NT2/D1 (cell line): Measurements from ENCODE around the gene PIGL.

Source experiments
- DNase-seq: peaks from one replicate; pipeline ENCODE4 v3.0.0-alpha.2; 2011; ENCODE audit warnings: low read depth, low spot score
- H3K27me3 ChIP-seq: 2 replicates; pipeline ENCODE4 v1.6.0; 2011; ENCODE audit warnings: mild to moderate bottlenecking; ENCODE audit not compliant: insufficient read length, insufficient read depth
- H3K36me3 ChIP-seq: 2 replicates; pipeline ENCODE4 v1.6.1; 2011; ENCODE audit warnings: mild to moderate bottlenecking, low read length, mixed read lengths; ENCODE audit not compliant: insufficient read depth, insufficient read length
- H3K4me1 ChIP-seq: 2 replicates; pipeline ENCODE4 v1.5.1; 2011; ENCODE audit not compliant: insufficient read depth, insufficient read length
- H3K4me3 ChIP-seq: 2 replicates; pipeline ENCODE4 v1.5.1; 2011; ENCODE audit warnings: low read depth; ENCODE audit not compliant: insufficient read length
- H3K9ac ChIP-seq: 2 replicates; pipeline ENCODE4 v1.6.0; 2011; ENCODE audit warnings: low read depth; ENCODE audit not compliant: insufficient read length
- H3K9me3 ChIP-seq: 2 replicates; pipeline ENCODE4 v1.5.1; 2011; ENCODE audit warnings: mild to moderate bottlenecking, low read length; ENCODE audit not compliant: insufficient read depth
- SUZ12 ChIP-seq: IDR thresholded peaks from 2 replicates; pipeline ENCODE4 v1.6.1; 2011; ENCODE audit not compliant: insufficient read length, insufficient read depth; ENCODE audit errors: extremely low read depth
- YY1 ChIP-seq: IDR thresholded peaks from 2 replicates; pipeline ENCODE4 v1.6.1; 2011; ENCODE audit not compliant: insufficient read length, insufficient read depth
- ZNF274 ChIP-seq: IDR thresholded peaks from 2 replicates; pipeline ENCODE4 v1.6.1; 2011; ENCODE audit warnings: mild to moderate bottlenecking, low read depth, low read length

The PIGL gene

DNA sequence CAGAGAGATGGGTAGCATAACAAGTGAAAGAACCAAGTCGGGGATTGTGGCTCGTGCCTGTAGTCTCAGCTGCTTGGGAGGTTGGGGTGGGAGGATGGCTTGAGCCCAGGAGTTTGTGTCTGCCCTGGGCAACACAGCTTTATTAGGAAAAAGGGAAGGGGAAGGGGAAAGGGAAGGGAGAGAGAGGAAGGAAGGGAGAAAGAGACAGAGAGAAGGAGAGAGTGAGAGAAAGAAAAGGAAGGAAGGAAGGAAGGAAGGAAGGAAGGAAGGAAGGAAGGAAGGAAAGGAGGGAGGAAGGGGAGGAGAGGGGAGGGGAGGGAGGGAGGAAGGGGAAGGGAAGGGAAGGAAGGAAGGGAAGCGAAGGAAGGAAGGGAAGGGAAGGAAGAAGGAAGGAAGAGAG, 103.0 kb downstream of the PIGL start:
- no peaks in the 10 kb centered on the region for H3K36me3 ChIP-seq

GRCh38 chr17:16322636-16323035, 105.6 kb downstream of the PIGL start:
- no peak for DNase-seq
- TF ChIP-seq ZNF274 (no peak), SUZ12 (no peak), YY1 (no peak)

More for the DNA sequence above, 103.0 kb downstream of the PIGL start:
- Histone ChIP-seq H3K9ac (no peak overlapping the region), H3K4me1 (no peaks in the 10 kb centered on the region), H3K9me3 (no peaks in the 10 kb centered on the region), H3K4me3 (no peak overlapping the region), H3K27me3 (no peaks in the 10 kb centered on the region)
- DNase-seq: no peak
- no peak for TF ChIP-seq SUZ12

DNA sequence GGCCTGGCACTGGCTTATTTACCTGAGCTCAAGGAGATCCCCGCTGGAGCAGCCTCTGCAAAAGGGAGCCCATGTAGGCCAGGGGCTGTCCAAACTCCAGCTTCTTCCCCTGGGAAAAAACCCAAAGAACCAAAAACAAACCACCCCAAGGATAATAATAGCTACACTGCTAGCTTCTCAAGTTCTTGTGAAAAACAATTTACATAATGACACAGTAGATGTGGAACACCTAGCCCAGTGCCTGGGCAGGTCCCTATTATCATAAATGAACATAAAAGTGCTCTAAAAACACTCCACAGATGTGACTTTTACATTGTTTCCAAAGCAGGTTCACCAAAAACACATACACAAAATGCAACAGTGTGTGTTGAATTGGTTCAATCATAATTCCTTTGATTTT, 109.0 kb downstream of the PIGL start:
- Histone ChIP-seq H3K27me3 (no peaks in the 10 kb centered on the region), H3K9me3 (no peaks in the 10 kb centered on the region), H3K36me3 (no peaks in the 10 kb centered on the region), H3K4me1 (no peaks in the 10 kb centered on the region), H3K4me3 (no peak overlapping the region), H3K9ac (no peak overlapping the region)
- TF ChIP-seq SUZ12 (no peak), ZNF274 (no peak)
- no peak for DNase-seq

More at GRCh38 chr17:16322636-16323035, 105.6 kb downstream of the PIGL start:
- H3K4me1 ChIP-seq: no peaks in the 10 kb centered on the region
- no peaks in the 10 kb centered on the region for H3K36me3 ChIP-seq
- no peaks in the 10 kb centered on the region for H3K27me3 ChIP-seq
- H3K4me3 ChIP-seq: no peak overlapping the region
- no peaks in the 10 kb centered on the region for H3K9me3 ChIP-seq
- H3K9ac ChIP-seq: no peak overlapping the region

DNA sequence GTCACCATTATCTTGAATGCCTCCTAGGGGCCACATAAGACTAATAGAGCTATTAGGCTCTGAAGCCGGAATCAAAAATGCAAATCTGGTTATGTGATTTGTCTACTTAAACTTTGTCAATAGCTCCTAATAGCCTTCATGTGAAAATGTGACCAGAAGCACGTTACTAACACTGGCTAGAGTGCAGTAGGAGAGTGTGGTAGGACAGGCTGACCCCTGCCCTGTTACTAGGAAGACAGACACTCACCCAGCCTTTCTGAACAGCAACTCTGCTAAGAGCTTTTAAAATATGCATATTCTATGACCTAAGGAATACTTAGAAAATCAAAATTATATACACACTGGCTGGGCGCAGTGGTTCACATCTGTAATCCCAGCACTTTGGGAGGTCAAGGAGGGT, 110.0 kb downstream of the PIGL start:
- no peaks in the 10 kb centered on the region for H3K4me1 ChIP-seq
- H3K9me3 ChIP-seq: no peaks in the 10 kb centered on the region
- TF ChIP-seq SUZ12 (no peak), ZNF274 (no peak), YY1 (no peak)
- no peaks in the 10 kb centered on the region for H3K27me3 ChIP-seq
- H3K9ac ChIP-seq: no peak overlapping the region
- H3K36me3 ChIP-seq: no peaks in the 10 kb centered on the region
- no peak overlapping the region for H3K4me3 ChIP-seq
- no peak for DNase-seq

- Histone ChIP-seq H3K9ac (no peak overlapping the region), H3K27me3 (no peaks in the 10 kb centered on the region), H3K4me1 (no peaks in the 10 kb centered on the region), H3K36me3 (no peaks in the 10 kb centered on the region), H3K4me3 (no peak overlapping the region), H3K9me3 (no peaks in the 10 kb centered on the region)
- DNase-seq: no peak
- TF ChIP-seq YY1 (no peak), SUZ12 (no peak), ZNF274 (no peak)
These were observed 112.0 kb downstream of the PIGL start for GRCh38 chr17:16328997-16329396.

DNA sequence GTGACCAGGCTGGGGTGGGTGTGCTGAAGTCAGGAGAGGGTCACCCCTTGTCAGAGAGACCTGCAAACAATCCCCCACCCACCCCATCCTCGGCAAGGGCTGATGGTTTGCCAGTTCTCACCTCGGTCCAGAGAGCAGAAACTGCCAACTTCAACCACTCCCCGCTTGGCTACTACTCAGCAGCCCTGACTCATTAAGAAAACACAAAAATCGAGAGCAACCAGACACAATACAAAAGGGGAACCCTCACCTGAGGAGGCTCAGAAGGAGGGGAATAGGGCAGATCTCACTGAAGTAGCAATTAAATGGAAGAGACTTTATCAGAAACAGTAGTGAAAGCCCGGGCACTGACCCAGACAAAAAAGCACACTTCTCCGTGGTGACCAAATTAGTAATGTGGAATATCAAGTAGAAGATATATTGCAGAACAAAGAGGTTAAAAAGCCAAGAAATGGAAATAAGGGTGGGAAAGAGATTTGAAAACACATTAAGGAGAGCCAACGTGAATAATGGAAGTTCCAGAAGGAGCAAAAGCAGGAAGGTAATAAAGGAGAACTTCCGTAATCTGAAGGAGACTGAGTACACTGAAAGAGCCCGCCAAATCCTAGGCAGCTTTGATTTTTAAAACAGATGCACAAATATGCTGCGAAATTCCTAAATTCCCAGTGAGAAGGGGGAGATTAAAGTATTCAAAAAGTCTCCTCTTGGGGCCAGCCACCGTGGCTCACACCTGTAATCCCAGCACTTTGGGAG, 112.7 kb downstream of the PIGL start:
- Histone ChIP-seq H3K36me3 (no peaks in the 10 kb centered on the region), H3K9ac (no peak overlapping the region), H3K4me1 (no peaks in the 10 kb centered on the region), H3K27me3 (no peaks in the 10 kb centered on the region), H3K4me3 (no peak overlapping the region), H3K9me3 (no peaks in the 10 kb centered on the region)
- no peak for TF ChIP-seq SUZ12
- no peak for TF ChIP-seq YY1
- TF ChIP-seq ZNF274: no peak
- no peak for DNase-seq

DNA sequence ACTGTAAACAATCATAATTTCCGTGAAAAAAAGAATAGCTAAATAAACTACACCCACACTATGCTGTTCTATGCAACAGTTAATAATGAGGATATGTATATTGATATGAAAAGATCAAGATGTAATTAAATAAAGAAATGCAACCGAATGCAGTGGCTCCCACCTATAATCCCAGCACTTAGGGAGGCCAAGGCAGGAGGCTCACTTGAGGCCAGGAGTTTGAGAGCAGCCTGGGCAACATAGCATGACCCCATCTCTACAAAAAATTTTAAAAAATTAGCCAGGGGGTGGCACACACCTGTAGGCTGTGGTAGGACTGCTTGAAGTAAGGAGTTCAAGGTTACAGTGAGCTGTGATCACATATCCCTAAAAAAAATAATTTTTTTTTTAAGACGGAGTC, 121.4 kb downstream of the PIGL start:
- Histone ChIP-seq H3K9me3 (no peaks in the 10 kb centered on the region), H3K27me3 (no peaks in the 10 kb centered on the region), H3K36me3 (peaks cover 12% of the 10 kb centered on the region), H3K4me3 (no peak overlapping the region), H3K4me1 (no peaks in the 10 kb centered on the region), H3K9ac (no peak overlapping the region)
- no peak for DNase-seq
- TF ChIP-seq SUZ12 (no peak), ZNF274 (no peak), YY1 (no peak)

DNA sequence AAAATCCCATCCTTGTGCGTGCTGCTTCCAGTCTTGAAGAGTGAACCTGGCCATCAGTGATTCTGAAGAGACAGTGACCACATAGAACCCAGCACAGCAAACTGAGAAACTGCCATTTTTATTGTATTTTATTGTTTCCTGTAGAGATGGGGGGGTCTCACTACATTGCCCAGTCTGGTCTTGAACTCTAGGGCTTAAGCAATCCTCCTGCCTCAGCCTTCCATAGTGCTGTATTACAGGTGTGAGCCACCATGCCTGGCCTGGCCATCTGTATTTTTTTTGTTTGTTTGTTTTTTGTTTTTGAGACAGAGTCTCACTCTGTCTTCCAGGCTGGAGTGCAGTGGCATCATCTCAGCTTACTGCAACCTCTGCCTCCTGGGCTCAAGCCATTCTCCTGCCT, 122.4 kb downstream of the PIGL start:
- Histone ChIP-seq H3K27me3 (no peaks in the 10 kb centered on the region), H3K4me1 (no peaks in the 10 kb centered on the region), H3K4me3 (no peak overlapping the region), H3K36me3 (peaks cover 17% of the 10 kb centered on the region), H3K9ac (no peak overlapping the region), H3K9me3 (no peaks in the 10 kb centered on the region)
- DNase-seq: no peak
- no peak for TF ChIP-seq YY1
- no peak for TF ChIP-seq SUZ12
- TF ChIP-seq ZNF274: no peak
